ENCODE measurements around the gene TPST1.

DNA sequence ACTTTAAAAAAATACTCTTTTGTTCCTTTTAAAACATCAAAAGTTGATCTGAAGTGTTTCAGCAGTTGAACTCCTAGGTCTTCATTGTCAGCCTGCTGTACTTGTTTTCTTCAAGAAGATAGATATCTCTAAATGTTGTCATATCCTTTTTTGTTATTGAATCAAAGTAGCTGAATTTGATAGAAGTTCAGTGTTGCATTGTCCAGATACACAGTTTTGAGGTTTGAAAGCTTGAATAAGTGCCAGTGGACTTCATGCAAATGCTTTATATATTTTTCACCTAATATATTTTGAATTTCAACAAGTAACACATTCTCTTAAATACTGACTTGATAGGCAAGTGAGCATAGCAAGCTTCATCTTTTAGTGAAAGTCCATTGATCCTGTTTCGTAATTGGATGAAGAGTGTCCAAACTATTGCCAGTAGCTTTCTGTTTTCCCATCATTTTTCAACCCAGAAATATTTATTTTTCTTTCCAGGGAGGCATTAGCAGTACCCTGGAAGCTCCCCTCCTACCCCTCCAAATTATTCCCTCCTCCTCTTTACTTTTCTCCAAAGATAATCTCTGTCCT lies 114.4 kb downstream of the TPST1 start:
- TF ChIP-seq, protein P1, sequence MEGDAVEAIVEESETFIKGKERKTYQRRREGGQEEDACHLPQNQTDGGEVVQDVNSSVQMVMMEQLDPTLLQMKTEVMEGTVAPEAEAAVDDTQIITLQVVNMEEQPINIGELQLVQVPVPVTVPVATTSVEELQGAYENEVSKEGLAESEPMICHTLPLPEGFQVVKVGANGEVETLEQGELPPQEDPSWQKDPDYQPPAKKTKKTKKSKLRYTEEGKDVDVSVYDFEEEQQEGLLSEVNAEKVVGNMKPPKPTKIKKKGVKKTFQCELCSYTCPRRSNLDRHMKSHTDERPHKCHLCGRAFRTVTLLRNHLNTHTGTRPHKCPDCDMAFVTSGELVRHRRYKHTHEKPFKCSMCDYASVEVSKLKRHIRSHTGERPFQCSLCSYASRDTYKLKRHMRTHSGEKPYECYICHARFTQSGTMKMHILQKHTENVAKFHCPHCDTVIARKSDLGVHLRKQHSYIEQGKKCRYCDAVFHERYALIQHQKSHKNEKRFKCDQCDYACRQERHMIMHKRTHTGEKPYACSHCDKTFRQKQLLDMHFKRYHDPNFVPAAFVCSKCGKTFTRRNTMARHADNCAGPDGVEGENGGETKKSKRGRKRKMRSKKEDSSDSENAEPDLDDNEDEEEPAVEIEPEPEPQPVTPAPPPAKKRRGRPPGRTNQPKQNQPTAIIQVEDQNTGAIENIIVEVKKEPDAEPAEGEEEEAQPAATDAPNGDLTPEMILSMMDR (optimal IDR thresholded peaks at IDR 0.05 in 1 of 3, IDR thresholded peaks at IDR 0.05 in 1 of 3, conservative IDR thresholded peaks at IDR 0.05 in 1 of 3; ENCODE audit: extremely low read depth in 1 of 3, insufficient read depth in 2 of 3, low read length in 3 of 3), result no peak
- TF ChIP-seq EZH2 (IDR thresholded peaks at IDR 0.05; ENCODE audit: low read length), result no peak

All from keratinocyte (primary cell).